ENCODE results near the gene ROR2.

Gene ROR2

GRCh38 chr9:91789941-91790340, 160.1 kb downstream of the ROR2 start:
- no peak for DNase-seq

- no peak for DNase-seq
Measured at GRCh38 chr9:91787931-91788330, 162.1 kb downstream of the ROR2 start.

GRCh38 chr9:91786132-91786896, 163.7 kb downstream of the ROR2 start:
- no peak for DNase-seq

- DNase-seq, result no peak
Measured at GRCh38 chr9:91785447-91785842, 164.6 kb downstream of the ROR2 start.

- DNase-seq, result no peak
Measured at GRCh38 chr9:91784673-91785446, 165.2 kb downstream of the ROR2 start.

GRCh38 chr9:91783876-91784672, 166.0 kb downstream of the ROR2 start:
- DNase-seq, result no peak

- DNase-seq, result no peak
Measured at GRCh38 chr9:91783411-91783810, 166.6 kb downstream of the ROR2 start.

GRCh38 chr9:91782708-91783214, 167.3 kb downstream of the ROR2 start:
- DNase-seq, result no peak

- no peak for DNase-seq
Measured at GRCh38 chr9:91781906-91782305, 168.1 kb downstream of the ROR2 start.

GRCh38 chr9:91781116-91781515, 168.9 kb downstream of the ROR2 start:
- no peak for DNase-seq

GRCh38 chr9:91778031-91778430, 172.0 kb downstream of the ROR2 start:
- no peak for DNase-seq

GRCh38 chr9:91777292-91777830, 172.7 kb downstream of the ROR2 start:
- DNase-seq, result no peak

GRCh38 chr9:91776409-91777291, 173.4 kb downstream of the ROR2 start:
- DNase-seq, result peak; percentile 61

- no peak for DNase-seq
Measured at GRCh38 chr9:91775708-91776028, 174.4 kb downstream of the ROR2 start.

- DNase-seq, result peak; percentile 31
Measured at GRCh38 chr9:91775011-91775707, 174.9 kb downstream of the ROR2 start.

GRCh38 chr9:91773156-91773555, 176.9 kb downstream of the ROR2 start:
- DNase-seq, result no peak

GRCh38 chr9:91771864-91772263, 178.2 kb downstream of the ROR2 start:
- no peak for DNase-seq

- DNase-seq, result peak; percentile 31
Measured at GRCh38 chr9:91771027-91771426, 179.0 kb downstream of the ROR2 start.

GRCh38 chr9:91770229-91770628, 179.8 kb downstream of the ROR2 start:
- no peak for DNase-seq

GRCh38 chr9:91768977-91769916, 180.8 kb downstream of the ROR2 start:
- DNase-seq, result no peak

Measured in inflammatory macrophage treated with lipopolysaccharide for 4 hours (primary cell).